Endometrial microvascular endothelial cells (primary cell): ENCODE measurements around the gene LRRC10. TPM values are rescaled to one million over a fixed set of nuclear protein-coding genes. Genes with fewer than 3 reads are reported as not detected.
"Not testable (repeated sequence)": the region's sequence is repeated elsewhere in the genome, so short reads cannot be mapped to it uniquely, and the experiment has no call there.

Source experiments
- in situ Hi-C: cut with HindIII; loops from 2 replicates; pipeline ENCODE4 v1.10.0; 2017; ENCODE audit warnings: low sequenced_read_pairs, low pct_unique_long_range_greater_than_20kb; ENCODE audit errors: inconsistent ontology term
- total RNA-seq: library from RNA; depleted of rRNA; stranded (reverse); fragments of >200 nt; gene quantifications from one replicate; pipeline ENCODE4 v1.2.3, GENCODE V29; 2015; ENCODE audit errors: inconsistent ontology term

Gene LRRC10
- total RNA-seq, 1 donor from 2014 or later = not detected

DNA sequence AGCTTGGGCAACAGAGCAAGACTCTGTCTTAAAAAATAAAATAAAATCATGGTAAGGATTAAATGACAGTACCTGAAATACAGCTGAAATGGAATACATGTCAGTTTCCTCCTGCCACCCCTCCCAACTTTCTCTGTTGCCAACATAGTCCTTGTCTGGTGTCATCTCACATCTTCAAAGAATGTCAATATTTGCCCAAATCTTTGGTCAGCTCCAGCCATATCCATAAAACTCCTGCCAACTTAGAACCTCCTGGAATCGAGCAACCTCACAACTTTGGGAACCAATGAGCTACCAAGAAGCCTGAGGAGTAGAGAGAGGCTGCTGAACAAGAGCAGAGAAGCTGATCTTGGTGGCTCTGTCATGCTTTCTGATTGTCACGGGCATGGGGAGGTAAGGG lies 10.8 kb upstream of the LRRC10 start:
- in situ Hi-C loops = no loop called here

- in situ Hi-C loops = no loop called here
These were observed 10.2 kb upstream of the LRRC10 start for GRCh38 chr12:69620921-69621320.

- in situ Hi-C loops = no loop called here
These were observed 9.4 kb upstream of the LRRC10 start for GRCh38 chr12:69620077-69620476.

DNA sequence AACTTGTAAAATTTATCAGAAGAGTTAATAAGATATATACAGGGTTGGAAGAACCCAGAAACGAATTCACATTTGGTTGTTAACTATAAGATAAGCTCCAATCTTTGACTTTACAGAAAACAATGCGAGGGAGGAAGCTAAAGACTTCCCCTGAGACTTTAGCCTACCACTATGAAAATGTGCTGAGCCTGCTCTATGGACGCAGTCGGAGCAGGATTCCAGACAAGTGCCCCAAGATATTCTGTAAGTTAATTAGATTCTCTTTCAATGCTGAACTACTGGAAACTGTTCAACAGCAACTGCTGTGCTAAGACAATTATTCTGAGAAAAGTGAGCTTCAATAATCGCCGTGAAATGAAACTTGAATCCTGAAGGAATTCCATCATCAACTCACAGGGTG lies 8.3 kb upstream of the LRRC10 start:
- in situ Hi-C loops = no loop called here

GRCh38 chr12:69616025-69616424 lies 5.3 kb upstream of the LRRC10 start:
- in situ Hi-C loops = no loop called here

DNA sequence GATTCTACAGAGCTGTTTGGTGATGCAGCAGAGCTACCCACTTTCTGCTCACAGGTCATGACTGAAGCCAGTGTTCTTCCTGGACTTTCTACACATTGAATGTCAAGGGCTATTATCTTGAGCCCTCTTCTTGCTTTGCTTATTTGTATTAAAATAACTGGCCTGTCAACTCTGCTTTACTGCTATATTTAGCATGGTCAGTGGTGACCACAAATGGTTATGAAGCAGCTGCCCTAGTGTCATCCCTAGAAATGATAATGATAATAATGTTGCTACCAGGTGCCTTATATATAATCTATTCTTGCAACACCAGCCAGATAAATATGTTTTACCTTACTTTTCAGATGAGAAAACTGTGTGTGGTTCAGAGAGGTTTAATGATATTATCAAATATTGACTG lies 2.6 kb upstream of the LRRC10 start:
- in situ Hi-C loops = no loop called here

GRCh38 chr12:69610126-69610525 lies 581 bp downstream of the LRRC10 start:
- in situ Hi-C loops = no loop called here

- in situ Hi-C loops = no loop called here
These were observed 2.6 kb downstream of the LRRC10 start for GRCh38 chr12:69608114-69608513.

DNA sequence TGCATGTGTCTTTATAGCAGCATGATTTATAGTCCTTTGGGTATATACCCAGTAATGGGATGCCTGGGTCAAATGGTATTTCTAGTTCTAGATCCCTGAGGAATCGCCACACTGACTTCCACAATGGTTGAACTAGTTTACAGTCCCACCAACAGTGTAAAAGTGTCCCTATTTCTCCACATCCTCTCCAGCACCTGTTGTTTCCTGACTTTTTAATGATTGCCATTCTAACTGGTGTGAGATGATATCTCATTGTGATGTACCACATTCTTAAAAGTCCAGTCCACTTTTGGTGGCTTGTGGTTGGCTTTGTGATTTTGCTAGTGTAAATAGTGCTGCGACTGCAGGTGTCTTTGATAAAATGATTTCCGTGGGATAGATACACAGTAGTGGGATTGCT lies 6.4 kb downstream of the LRRC10 start:
- in situ Hi-C loops = not testable (repeated sequence)

DNA sequence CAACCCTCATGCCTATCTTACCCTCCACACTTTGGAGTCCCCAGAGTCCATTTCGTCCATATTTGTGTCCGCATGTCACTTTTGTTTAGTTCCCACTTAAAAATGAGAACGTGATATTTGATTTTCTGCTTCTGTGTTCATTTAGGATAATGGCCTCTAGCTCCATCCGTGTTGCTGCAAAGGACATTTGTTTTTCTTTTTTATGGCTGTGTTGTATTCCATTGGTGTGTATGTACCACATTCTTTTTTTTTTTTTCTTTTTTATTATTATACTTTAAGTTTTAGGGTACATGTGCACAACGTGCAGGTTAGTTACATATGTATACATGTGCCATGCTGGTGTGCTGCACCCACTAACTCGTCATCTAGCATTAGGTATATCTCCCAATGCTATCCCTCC lies 7.2 kb downstream of the LRRC10 start:
- in situ Hi-C loops = not testable (repeated sequence)

GRCh38 chr12:69602954-69603353 lies 7.8 kb downstream of the LRRC10 start:
- in situ Hi-C loops = no loop called here

GRCh38 chr12:69601962-69602685 lies 8.6 kb downstream of the LRRC10 start:
- in situ Hi-C loops = no loop called here

DNA sequence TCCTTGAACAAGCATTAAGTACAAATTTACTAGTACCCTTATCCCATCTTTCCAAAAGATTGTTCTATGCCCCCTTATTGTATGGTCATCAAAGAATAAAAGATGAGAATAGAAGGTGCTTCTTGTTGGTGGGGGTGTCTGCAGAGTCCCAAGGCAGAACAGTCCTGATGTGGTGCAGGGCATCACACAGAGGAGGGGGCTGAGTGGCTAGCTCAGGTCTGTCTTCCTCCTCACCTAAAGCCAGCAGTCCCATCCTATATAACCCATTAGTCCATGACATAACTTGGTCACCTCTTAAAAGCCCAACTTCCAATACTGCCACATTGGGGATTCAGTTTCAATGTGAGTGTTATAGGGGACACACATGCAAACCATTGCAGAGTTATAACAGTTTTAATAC lies 9.9 kb downstream of the LRRC10 start:
- in situ Hi-C loops = no loop called here

DNA sequence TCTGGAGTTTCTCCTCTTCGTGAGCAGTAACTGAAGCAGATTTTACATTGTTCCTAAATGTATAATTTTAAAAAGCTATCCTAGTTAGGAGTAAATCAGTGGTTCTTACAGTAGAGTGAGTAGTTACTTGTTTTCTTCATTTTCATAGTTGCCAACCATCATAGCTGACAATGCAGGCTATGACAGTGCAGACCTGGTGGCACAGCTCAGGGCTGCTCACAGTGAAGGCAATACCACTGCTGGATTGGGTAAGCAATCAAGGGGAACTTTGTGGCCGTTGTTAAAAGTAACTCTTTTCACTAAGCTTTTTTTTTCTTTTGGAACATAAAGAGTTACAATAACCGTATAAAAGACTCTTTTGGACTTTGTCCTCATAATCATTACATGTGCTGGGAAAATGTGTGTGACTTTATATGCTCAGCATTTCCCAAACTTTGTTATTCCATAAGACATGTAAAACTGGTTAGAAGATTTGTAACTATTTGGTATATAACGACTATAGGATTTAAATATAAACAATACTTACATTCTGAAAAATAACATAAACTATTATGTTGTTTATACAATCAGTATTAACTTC lies 12.4 kb downstream of the LRRC10 start:
- in situ Hi-C loops = loop anchor here (25.0 kb wide), 1 partner anchor 186 kb away; no protein-coding TSS in a partner anchor

DNA sequence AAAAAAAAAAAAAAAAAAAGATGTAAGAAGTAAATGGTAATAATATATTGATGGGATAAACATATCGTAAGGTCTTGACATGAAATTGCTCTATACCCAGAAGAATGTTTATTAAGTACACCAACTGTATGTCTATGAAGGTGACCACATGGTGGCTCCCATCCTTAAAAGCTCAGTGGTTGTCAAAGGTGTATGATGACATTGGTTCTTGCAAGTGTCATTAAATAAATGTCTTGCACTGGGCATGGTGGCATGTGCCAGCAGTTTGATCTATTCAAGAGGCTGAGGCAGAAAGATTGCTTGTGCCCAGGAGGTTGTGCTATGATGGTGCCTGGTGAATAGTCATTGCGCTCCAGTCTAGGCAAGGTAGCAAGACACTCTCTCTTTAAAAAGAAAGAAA lies 15.0 kb downstream of the LRRC10 start:
- in situ Hi-C loops = loop anchor here (25.0 kb wide), 1 partner anchor 183 kb away; no protein-coding TSS in a partner anchor

- in situ Hi-C loops = loop anchor here (25.0 kb wide), 1 partner anchor 177 kb away; no protein-coding TSS in a partner anchor
These were observed 21.6 kb downstream of the LRRC10 start for GRCh38 chr12:69589082-69589481.

GRCh38 chr12:69588527-69588926 lies 22.2 kb downstream of the LRRC10 start:
- in situ Hi-C loops = loop anchor here (25.0 kb wide), 1 partner anchor 176 kb away; no protein-coding TSS in a partner anchor

- in situ Hi-C loops = loop anchor here (25.0 kb wide), 1 partner anchor 173 kb away; no protein-coding TSS in a partner anchor
These were observed 25.3 kb downstream of the LRRC10 start, which contains the start of gene CCT2 for GRCh38 chr12:69585189-69586062. TSS of gene CCT2 (plus strand) at chr12:69585459. CDS start at chr12:69585522, 63 bp downstream.

- in situ Hi-C loops = loop anchor here (25.0 kb wide), 1 partner anchor 171 kb away; no protein-coding TSS in a partner anchor
These were observed 27.5 kb downstream of the LRRC10 start for GRCh38 chr12:69583203-69583602.
